Right lobe of liver (tissue), 6 donors: ENCODE data around the gene ADARB1. TPM values are rescaled to one million over a fixed set of nuclear protein-coding genes. Genes with fewer than 3 reads are reported as not detected.

Experiments
- ATAC-seq, 4 donors: fragments of 200-7000 bp; cut with Tn5 transposase; one replicate each; pipeline ENCODE4 v1.9.1; 2020; ENCODE audit warnings: mild to moderate bottlenecking in 4 of 4, moderate library complexity in 4 of 4
- DNase-seq, 3 donors: peaks; one replicate each; pipeline ENCODE4 v3.0.0-alpha.2; 2020
- H3K27ac ChIP-seq, 3 donors: fragments of 200-600 bp; one replicate each; pipeline ENCODE4 v1.8.0; 2022
- H3K27me3 ChIP-seq, 2 donors: fragments of 200-600 bp; one replicate each; pipeline ENCODE4 v1.8.0; 2022
- H3K36me3 ChIP-seq, 4 donors: fragments of 200-600 bp; sonication (generic) in 1 of 4; one replicate each; pipeline versions ENCODE4 v1.5.1 to v1.8.0; 2017 to 2022; ENCODE audit warnings: control low read depth in 1 of 4
- H3K4me1 ChIP-seq, 4 donors: fragments of 200-600 bp; sonication (generic) in 1 of 4; one replicate each; pipeline versions ENCODE4 v1.5.1 to v1.8.0; 2017 to 2022; ENCODE audit warnings: control low read depth in 1 of 4
- H3K4me3 ChIP-seq, 3 donors: fragments of 200-600 bp; one replicate each; pipeline ENCODE4 v1.8.0; 2022
- H3K9me3 ChIP-seq, 4 donors: fragments of 200-600 bp; sonication (generic) in 1 of 4; one replicate each; pipeline versions ENCODE4 v1.5.1 to v1.8.0; 2017 to 2022; ENCODE audit warnings: control low read depth in 1 of 4
- POLR2A ChIP-seq: fragments of 450-650 bp; IDR thresholded peaks from one replicate; pipeline ENCODE4 v1.6.1; 2017; ENCODE audit warnings: antibody characterized with exemption, mild to moderate bottlenecking
- WGBS: methylation state at CpG from one replicate; pipeline ENCODE4 v1.1.6; 2018; ENCODE audit warnings: low coverage, low lambda C conversion rate; ENCODE audit not compliant: insufficient coverage; ENCODE audit errors: missing lambda C conversion rate; 5-methylcytosine and 5-hydroxymethylcytosine counted together
- intact Hi-C, 2 donors: fragments of 100-400 bp; cut with DNase I; formaldehyde crosslinking; loops; one replicate each; pipeline versions ENCODE4 v1.11.2 to v1.14.1; 2022
- total RNA-seq, 6 experiments: library from RNA; depleted of rRNA in 2 of 6; stranded (reverse); fragments of >200 nt in 2 of 6; fragmentation: NEBNext Ultra II Directional in 3 of 6; extraction: Animal tissue kit (Norgen Biotek cat#: 25700) in 3 of 6; gene quantifications; one replicate each; pipeline versions ENCODE4 v1.1.0 to v1.2.4, GENCODE V29; 2016 to 2023
- TF ChIP-seq, protein P1 (sequence below), 4 donors: fragments of 200-600 bp in 3 of 4; fragments of 450-650 bp in 1 of 4; IDR thresholded peaks; one replicate each; pipeline versions ENCODE4 v1.5.1 to v1.8.0; 2016 to 2022; ENCODE audit warnings: antibody characterized with exemption in 4 of 4, mild to moderate bottlenecking in 2 of 4
- donor health status: DM: no; HTN: yes; CAD: no.
- donor health status: DM: no; HTN: no; CAD: no.
- donor health status: DM: no; HTN: no; CAD: no.
- donor health status: DM: no; HTN: yes; CAD: no.
- donor health status: DM: no; HTN: yes; CAD: no.

Gene ADARB1
- total RNA-seq, 6 experiments from 2014 or later: 4.7 to 9.9 (median 8.6) TPM

DNA sequence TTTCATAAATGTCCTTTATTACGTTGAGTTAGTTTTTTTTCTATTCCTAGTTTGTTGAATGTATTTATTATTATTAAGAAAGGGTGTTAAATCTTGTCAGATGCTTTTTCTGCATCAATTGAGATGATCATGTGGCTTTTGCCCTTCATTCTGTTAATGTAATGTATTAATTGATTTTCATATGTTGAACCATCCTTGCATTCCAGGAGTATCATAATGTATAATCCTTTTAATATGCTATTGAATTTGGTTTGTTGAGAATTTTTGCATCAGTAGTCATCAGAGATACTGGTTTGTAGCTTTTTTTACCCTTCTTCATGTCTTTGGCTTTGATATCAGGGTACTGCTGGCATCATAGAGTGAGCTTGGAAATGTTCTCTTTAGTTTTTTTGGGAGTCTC lies 113.3 kb downstream of the ADARB1 start:
- intact Hi-C loops: no loop called here
- 92% methylated on average over 1 of the region's 1 CpG for WGBS
- Histone ChIP-seq H3K4me3 (no peak overlapping the region), H3K27ac (no peak overlapping the region), H3K36me3 (peaks cover 0 to 7% (median 0%) of the 10 kb centered on the region in 4 donors), H3K4me1 (no peaks in the 10 kb centered on the region), H3K27me3 (no peaks in the 10 kb centered on the region), H3K9me3 (peaks cover 0 to 8% (median 0%) of the 10 kb centered on the region in 4 donors)
- TF ChIP-seq, protein P1, sequence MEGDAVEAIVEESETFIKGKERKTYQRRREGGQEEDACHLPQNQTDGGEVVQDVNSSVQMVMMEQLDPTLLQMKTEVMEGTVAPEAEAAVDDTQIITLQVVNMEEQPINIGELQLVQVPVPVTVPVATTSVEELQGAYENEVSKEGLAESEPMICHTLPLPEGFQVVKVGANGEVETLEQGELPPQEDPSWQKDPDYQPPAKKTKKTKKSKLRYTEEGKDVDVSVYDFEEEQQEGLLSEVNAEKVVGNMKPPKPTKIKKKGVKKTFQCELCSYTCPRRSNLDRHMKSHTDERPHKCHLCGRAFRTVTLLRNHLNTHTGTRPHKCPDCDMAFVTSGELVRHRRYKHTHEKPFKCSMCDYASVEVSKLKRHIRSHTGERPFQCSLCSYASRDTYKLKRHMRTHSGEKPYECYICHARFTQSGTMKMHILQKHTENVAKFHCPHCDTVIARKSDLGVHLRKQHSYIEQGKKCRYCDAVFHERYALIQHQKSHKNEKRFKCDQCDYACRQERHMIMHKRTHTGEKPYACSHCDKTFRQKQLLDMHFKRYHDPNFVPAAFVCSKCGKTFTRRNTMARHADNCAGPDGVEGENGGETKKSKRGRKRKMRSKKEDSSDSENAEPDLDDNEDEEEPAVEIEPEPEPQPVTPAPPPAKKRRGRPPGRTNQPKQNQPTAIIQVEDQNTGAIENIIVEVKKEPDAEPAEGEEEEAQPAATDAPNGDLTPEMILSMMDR (IDR thresholded peaks at IDR 0.05): no peak
- no peak for TF ChIP-seq POLR2A
- ATAC-seq: no peak
- no peak for DNase-seq

DNA sequence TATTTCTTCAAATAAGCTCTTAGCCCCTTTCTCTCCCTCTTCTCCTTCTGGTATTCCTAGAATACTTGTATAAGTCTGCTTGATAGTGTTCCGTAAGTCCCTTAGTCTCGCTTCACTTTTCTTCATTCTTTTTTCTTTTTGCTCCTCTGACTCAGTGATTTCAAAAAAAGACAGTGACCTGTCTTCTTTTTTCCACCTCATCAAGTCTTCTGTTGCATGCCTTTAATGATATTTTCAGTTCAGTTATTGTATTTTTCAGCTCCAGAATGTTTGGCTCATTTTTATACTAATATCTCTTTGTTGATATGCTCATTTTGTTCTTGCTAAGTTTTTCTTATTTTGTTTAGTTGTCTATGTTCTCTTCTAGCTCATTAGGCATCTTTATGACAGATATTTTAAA lies 115.6 kb downstream of the ADARB1 start:
- Histone ChIP-seq H3K27me3 (no peaks in the 10 kb centered on the region), H3K9me3 (peaks cover 0 to 8% (median 0%) of the 10 kb centered on the region in 4 donors), H3K36me3 (peaks cover 0 to 7% (median 0%) of the 10 kb centered on the region in 4 donors), H3K4me1 (no peaks in the 10 kb centered on the region), H3K27ac (no peak overlapping the region), H3K4me3 (no peak overlapping the region)
- ATAC-seq (no peak), DNase-seq (no peak)
- 90% methylated on average over 2 of the region's 2 CpGs for WGBS
- TF ChIP-seq, protein P1 (IDR thresholded peaks at IDR 0.05): no peak
- no peak for TF ChIP-seq POLR2A
- intact Hi-C loops: no loop called here

DNA sequence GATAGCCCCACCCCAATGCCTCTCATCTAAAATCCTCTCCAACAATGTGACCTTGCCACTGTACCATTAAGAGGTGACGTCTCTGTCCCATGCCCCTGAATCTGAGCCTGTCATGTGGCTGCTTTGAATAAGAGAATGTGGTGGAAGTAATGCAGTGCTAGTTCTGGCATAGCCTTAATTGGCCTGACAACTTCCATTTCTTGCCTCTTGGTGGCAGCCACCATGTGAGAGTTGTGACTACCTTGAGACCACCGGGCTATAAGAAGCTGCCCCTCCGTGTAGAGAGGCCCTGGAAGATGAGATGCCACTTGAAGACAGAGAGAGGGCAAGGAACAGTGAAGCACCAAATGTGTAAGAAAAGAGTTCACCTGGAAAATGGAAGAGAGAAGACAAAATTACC lies 118.0 kb downstream of the ADARB1 start:
- no peaks in the 10 kb centered on the region for H3K27me3 ChIP-seq
- no peaks in the 10 kb centered on the region for H3K36me3 ChIP-seq
- 90% methylated on average over 1 of the region's 3 CpGs for WGBS
- H3K27ac ChIP-seq: no peak overlapping the region
- intact Hi-C loops: no loop called here
- ATAC-seq (no peak), DNase-seq (no peak)
- H3K4me1 ChIP-seq: no peaks in the 10 kb centered on the region
- no peak overlapping the region for H3K4me3 ChIP-seq
- TF ChIP-seq POLR2A: no peak
- TF ChIP-seq, protein P1 (IDR thresholded peaks at IDR 0.05): no peak
- peaks cover 0 to 8% (median 0%) of the 10 kb centered on the region in 4 donors for H3K9me3 ChIP-seq

DNA sequence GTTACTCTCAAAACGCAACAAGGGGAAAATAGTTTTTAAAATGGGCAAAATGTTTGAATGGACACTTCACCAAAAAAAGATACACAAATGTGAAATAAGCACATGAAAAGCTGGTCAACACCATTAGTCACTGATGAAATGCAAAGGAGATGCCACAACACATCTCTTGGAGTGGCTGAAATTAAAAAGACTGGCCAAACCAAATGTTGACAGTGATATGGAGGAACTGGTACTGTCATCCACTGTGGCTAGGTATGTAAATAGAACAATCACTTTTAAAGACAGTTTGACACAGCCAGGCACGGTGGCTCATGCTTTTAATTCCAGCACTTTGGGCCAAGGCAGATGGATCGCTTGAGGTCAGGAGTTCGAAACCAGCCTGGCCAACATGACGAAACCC lies 122.2 kb downstream of the ADARB1 start:
- Histone ChIP-seq H3K4me3 (no peak overlapping the region), H3K27ac (no peak overlapping the region), H3K27me3 (no peaks in the 10 kb centered on the region), H3K9me3 (no peaks in the 10 kb centered on the region), H3K36me3 (no peaks in the 10 kb centered on the region), H3K4me1 (no peaks in the 10 kb centered on the region)
- no peak for DNase-seq
- WGBS: 95% methylated on average over 5 of the region's 5 CpGs
- no peak for TF ChIP-seq POLR2A
- TF ChIP-seq, protein P1 (IDR thresholded peaks at IDR 0.05): no peak
- intact Hi-C loops: no loop called here
- no peak for ATAC-seq

DNA sequence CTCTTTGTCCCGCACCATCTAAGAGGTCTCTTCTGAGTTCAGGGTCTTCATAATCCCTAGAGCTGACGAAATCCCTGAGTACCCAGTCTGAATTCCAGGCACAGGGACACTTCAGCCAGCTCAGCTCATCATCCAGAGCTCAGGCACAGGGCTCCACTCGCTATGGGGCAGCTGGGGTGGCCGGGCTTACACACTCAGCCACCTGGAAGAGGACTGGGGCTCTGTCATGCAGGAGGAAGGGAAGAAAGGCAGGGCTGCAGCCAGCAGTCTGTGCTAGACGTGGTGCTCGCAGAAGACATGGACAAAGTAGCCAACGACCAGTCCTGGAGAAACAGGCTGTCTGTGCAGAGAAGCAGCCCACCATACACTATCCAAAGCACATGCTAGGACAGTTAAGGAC lies 124.8 kb downstream of the ADARB1 start:
- ATAC-seq (no peak), DNase-seq (no peak)
- no peak for TF ChIP-seq POLR2A
- TF ChIP-seq, protein P1 (IDR thresholded peaks at IDR 0.05): no peak
- Histone ChIP-seq H3K27ac (no peak overlapping the region), H3K4me3 (no peak overlapping the region), H3K4me1 (no peaks in the 10 kb centered on the region), H3K9me3 (no peaks in the 10 kb centered on the region), H3K27me3 (no peaks in the 10 kb centered on the region), H3K36me3 (no peaks in the 10 kb centered on the region)
- intact Hi-C loops: no loop called here
- WGBS: 90% methylated on average over 3 of the region's 7 CpGs
